ES-I3 (cell line): ENCODE measurements around the gene C1QL4.
"Not testable (repeated sequence)": the region's sequence is repeated elsewhere in the genome, so short reads cannot be mapped to it uniquely, and the experiment has no call there.

Source experiments
- H3K36me3 ChIP-seq: 2 replicates; pipeline ENCODE4 v1.6.1; 2013; ENCODE audit warnings: mild to moderate bottlenecking, low read length, control low read depth, moderate library complexity; ENCODE audit not compliant: insufficient read depth
- H3K4me1 ChIP-seq: 2 replicates; pipeline ENCODE4 v1.6.1; 2013; ENCODE audit warnings: mild to moderate bottlenecking, control low read depth, low read length; ENCODE audit not compliant: insufficient read depth
- H3K9ac ChIP-seq: 2 replicates; pipeline ENCODE4 v1.6.1; 2013; ENCODE audit warnings: low read depth, mild to moderate bottlenecking, low read length, moderate library complexity
- H3K9me3 ChIP-seq: 2 replicates; pipeline ENCODE4 v1.6.1; 2013; ENCODE audit warnings: mild to moderate bottlenecking, low read length, moderate library complexity; ENCODE audit not compliant: control insufficient read depth, insufficient read depth

Gene C1QL4

GRCh38 chr12:49336645-49337584, at the start of gene C1QL4:
C1QL4 (minus strand) TSS chr12:49337188; CDS start chr12:49336477, 711 bp downstream.
- peaks cover 34% of the 10 kb centered on the region for H3K4me1 ChIP-seq
- H3K9me3 ChIP-seq: no peaks in the 10 kb centered on the region
- H3K36me3 ChIP-seq: no peaks in the 10 kb centered on the region
- peak within 1 kb of the TSS; percentile 54; the same call in 1 of the 2 replicates for H3K9ac ChIP-seq

DNA sequence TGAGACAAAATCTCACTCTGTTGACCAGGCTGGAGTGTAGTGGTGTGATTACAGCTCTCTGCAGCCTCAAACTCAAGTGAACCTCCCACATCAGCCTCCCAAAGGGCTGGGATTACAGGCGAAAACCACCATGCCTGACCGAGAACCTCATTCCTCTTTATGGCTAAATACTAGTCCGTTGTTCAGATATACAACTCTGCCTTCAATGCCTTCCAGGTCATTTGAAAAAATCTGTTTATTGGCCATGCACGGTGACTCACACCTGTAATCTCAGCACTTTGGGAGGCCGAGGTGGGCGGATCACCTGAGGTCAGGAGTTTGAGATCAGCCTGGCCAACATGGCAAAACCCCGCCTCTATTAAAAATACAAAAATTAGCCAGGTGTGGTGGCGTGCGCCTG, 43.2 kb upstream of the C1QL4 start:
- not testable (repeated sequence) for H3K9ac ChIP-seq, H3K36me3 ChIP-seq, H3K9me3 ChIP-seq, H3K4me1 ChIP-seq

DNA sequence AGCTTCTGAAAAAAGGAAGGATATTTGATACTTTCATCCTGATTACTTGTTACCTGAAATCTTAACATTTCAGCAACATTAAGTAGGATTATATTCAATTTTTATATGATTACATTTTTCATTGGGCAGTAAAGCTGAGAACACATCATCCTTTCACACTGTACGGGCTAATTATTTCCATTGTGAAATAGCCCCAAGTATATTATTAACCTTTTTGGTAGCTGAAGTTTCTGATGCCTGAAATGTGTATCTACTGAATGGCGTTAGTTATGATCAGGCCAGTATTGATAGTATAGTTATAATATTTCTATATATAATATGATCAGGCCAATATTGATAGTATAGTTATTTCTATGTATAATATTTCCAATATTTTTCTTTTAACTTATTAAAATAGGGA, 40.4 kb upstream of the C1QL4 start:
- no peaks in the 10 kb centered on the region for H3K9me3 ChIP-seq
- no peaks in the 10 kb centered on the region for H3K4me1 ChIP-seq
- no peak overlapping the region for H3K9ac ChIP-seq
- H3K36me3 ChIP-seq: no peaks in the 10 kb centered on the region

DNA sequence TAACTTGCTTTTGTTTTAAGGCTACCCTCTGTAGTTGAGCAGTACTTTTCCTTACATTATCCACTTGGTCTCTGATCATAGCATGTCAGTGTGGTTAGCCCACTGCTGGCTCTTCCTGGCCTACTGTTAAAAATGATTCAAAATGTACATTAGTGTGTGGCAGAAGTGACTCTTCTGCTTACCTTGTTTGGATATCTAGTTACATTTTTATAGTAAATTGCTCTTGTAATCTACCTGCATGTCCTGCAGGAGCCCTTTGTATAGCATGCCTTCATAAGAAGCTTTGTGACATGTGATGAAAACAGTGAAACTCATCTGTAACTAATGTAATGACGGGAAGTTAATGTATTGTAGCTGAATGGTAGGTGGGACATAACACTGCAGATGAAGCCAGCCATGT, 38.4 kb upstream of the C1QL4 start:
- no peaks in the 10 kb centered on the region for H3K4me1 ChIP-seq
- H3K36me3 ChIP-seq: no peaks in the 10 kb centered on the region
- no peak overlapping the region for H3K9ac ChIP-seq
- no peaks in the 10 kb centered on the region for H3K9me3 ChIP-seq

- H3K4me1 ChIP-seq: peaks cover 6% of the 10 kb centered on the region; the same call in 1 of the 2 replicates
- no peaks in the 10 kb centered on the region for H3K36me3 ChIP-seq
- no peak overlapping the region for H3K9ac ChIP-seq
- no peaks in the 10 kb centered on the region for H3K9me3 ChIP-seq
Measured at GRCh38 chr12:49370539-49370938, 33.6 kb upstream of the C1QL4 start.

DNA sequence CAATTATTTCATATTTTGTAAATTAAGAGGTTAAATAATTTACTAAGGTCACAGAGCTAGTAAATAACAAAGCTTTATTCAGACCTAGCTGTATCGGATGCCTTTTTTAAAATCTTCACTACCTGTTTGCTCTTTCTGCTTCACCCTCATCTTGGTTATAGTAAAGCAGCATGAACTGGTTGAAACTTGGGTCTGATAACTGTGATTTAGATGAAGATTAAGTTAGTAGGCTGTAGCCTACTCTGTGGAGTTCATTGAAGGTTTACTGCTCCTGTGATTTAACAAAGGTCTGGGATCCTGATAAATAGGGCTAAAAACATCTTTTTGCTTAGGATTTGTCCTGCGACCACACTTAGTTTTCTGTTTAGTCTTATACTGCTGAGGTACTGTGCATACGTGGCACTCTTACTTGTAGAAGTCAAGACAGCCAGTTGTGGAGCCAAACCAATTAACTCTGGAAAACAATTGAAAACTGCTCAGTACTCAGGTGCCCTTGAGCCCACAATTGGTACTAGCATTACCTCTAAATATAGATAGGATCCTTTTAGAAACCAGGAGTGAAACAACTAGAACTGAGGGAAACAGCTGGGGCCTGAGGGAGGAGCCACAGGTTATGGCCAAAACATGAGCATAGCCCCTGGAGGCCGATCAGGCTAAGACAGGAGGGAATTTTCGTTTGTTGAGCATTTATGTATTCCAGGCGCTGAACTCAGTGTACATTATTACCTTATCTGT, 32.6 kb upstream of the C1QL4 start:
- no peaks in the 10 kb centered on the region for H3K9me3 ChIP-seq
- H3K36me3 ChIP-seq: no peaks in the 10 kb centered on the region
- H3K4me1 ChIP-seq: peaks cover 6% of the 10 kb centered on the region; the same call in 1 of the 2 replicates
- no peak overlapping the region for H3K9ac ChIP-seq

GRCh38 chr12:49368240-49368600, 31.2 kb upstream of the C1QL4 start:
- Histone ChIP-seq H3K36me3 (no peaks in the 10 kb centered on the region), H3K9ac (peak overlapping the region; percentile 89), H3K4me1 (peaks cover 6% of the 10 kb centered on the region; the same call in 1 of the 2 replicates), H3K9me3 (no peaks in the 10 kb centered on the region)

DNA sequence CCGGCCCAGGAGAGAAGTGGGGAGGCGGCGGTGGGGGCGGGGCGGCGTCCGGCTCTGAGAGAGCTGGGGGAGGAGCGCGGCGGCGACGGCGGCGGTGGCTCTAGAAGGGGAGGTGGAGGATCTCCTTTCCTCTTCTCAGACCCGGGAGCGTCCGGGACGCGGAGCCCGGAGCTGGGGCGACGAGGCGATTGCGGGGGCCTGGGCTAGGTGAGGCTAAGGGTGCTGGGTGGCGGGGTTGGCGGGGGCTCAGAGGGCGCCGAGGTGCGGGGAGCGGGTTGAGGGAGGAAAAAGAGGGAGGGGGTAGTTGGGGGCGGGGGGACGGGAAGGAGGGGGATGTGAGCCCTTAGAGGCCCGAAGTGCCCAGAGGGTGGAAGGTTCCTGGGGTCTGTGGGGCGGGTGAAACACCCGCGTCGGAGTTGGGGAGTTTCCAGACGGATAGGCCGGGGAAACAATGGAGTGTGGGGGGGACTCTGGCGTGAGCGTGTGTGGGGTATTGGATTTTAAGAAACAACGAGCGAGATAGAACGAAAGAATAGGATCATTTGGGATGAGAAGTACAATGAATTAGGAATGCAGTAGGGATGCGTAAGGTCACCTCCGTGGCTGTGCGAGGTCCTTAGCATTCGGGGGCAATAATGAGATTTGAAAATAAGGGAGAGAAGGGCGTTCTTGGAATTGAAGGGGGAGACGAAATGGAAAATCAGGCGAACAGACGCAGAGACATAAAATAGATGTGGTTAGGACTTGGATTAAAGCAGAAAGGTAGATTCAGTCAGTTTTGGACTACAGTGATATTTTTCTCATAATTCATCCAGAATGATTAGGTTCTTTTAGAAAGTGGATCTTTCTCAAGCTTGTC, 30.6 kb upstream of the C1QL4 start, which contains the start of gene SPATS2:
Gene SPATS2 (plus strand): TSS at position 82 of the 859 bp plus-strand sequence. CDS start 93,551 bp downstream, outside the sequence.
- Histone ChIP-seq H3K4me1 (peaks cover 6% of the 10 kb centered on the region; the same call in 1 of the 2 replicates), H3K36me3 (no peaks in the 10 kb centered on the region), H3K9ac (peak within 1 kb of the TSS; percentile 89), H3K9me3 (no peaks in the 10 kb centered on the region)

DNA sequence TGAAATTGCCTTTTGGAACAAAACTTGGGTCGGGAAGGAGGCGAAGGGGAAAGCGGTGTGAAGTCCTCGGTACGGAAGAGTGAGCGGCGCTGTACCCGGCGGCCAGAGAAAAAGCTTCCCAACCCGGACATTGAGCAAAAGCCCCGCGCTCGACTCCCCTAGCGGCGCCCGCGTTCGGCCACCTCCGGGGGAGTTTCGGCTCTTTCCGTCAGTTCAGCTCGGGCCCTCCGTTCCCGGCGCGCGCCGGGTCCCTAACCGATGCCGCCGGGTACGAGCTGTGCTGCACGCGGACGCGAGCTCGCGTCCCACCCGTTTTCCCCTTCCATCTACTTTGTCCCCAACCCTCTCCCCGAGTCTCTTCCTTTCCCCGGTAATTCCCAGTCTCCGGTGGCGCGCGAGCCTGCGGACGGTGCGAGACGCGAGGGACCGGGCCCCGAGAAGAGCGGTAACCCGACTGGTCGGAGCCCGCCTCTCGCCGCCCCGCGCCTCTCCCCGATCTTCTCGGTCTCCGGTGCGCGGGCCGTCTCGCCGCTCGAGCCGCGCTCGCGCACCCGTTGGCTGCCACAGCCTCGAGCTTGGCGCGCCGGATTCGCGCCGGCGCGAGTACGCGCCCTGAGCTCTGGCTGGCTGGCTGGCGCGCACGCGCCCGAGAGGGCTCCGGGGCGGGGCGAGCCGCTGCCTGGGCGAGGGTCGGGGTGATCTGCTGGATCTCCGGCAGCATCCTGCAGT, 29.8 kb upstream of the C1QL4 start:
- Histone ChIP-seq H3K9me3 (no peaks in the 10 kb centered on the region), H3K4me1 (peaks cover 6% of the 10 kb centered on the region; the same call in 1 of the 2 replicates), H3K36me3 (no peaks in the 10 kb centered on the region), H3K9ac (peak overlapping the region; percentile 89)

DNA sequence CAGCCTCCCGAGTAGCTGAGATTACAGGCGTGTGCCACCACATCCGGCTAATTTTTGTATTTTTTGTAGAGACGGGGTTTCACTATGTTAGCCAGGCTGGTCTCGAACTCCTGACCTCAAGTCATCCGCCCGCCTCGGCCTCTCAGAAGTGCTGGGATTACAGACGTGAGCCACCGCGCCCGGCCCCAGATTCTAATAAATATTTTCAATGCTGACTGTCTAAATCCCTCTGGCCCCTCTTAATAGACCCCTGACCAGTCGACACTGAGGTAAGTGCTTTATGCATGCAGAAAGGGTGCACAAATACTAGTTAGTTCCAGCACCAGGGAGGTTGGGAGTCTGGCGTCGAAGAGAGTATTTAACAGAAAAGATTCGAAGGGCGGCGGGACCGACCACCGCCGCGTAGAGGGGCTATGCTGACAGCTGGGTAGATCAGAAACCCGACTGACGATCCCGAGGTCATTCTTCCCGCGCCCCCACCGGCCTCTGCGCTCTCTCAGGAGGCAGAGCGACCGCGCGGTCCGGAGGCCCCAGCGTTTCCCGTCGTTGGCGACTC, 29.2 kb upstream of the C1QL4 start:
- Histone ChIP-seq H3K36me3 (no peaks in the 10 kb centered on the region), H3K9me3 (no peaks in the 10 kb centered on the region), H3K9ac (peak overlapping the region; percentile 89), H3K4me1 (peaks cover 6% of the 10 kb centered on the region; the same call in 1 of the 2 replicates)

- Histone ChIP-seq H3K36me3 (no peaks in the 10 kb centered on the region), H3K4me1 (peaks cover 6% of the 10 kb centered on the region; the same call in 1 of the 2 replicates), H3K9ac (peak overlapping the region; percentile 89; the same call in 1 of the 2 replicates), H3K9me3 (no peaks in the 10 kb centered on the region)
Measured at GRCh38 chr12:49365542-49365941, 28.6 kb upstream of the C1QL4 start.

GRCh38 chr12:49364989-49365388, 28.0 kb upstream of the C1QL4 start:
- Histone ChIP-seq H3K4me1 (peaks cover 6% of the 10 kb centered on the region; the same call in 1 of the 2 replicates), H3K9me3 (no peaks in the 10 kb centered on the region), H3K36me3 (no peaks in the 10 kb centered on the region), H3K9ac (no peak overlapping the region)

DNA sequence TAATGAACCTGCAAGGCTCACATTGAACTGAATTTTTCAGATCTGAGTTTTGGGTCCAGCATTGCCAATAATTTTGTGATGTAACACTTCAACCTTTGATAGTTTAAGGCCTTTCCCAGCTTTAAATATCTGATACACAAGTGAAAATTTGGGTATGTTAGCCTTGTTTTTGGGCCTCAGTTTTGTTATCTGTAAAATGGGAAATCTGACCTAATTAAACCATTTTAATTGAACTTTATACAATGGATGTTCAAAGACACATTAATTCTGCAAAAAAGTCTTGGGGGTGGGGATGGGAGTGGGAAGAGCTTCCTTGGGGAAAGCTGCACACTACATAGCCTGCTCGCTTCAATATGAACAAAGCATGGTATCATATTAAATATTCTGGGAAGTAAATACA, 25.1 kb upstream of the C1QL4 start:
- no peaks in the 10 kb centered on the region for H3K9me3 ChIP-seq
- H3K36me3 ChIP-seq: no peaks in the 10 kb centered on the region
- H3K9ac ChIP-seq: no peak overlapping the region
- H3K4me1 ChIP-seq: no peaks in the 10 kb centered on the region
